Islet precursor cell (in vitro differentiated cells): ENCODE results near the gene CCDC9B.

Source experiments
- DNase-seq: peaks from one replicate; pipeline ENCODE4 v3.0.0-alpha.2; 2018

CCDC9B gene

DNA sequence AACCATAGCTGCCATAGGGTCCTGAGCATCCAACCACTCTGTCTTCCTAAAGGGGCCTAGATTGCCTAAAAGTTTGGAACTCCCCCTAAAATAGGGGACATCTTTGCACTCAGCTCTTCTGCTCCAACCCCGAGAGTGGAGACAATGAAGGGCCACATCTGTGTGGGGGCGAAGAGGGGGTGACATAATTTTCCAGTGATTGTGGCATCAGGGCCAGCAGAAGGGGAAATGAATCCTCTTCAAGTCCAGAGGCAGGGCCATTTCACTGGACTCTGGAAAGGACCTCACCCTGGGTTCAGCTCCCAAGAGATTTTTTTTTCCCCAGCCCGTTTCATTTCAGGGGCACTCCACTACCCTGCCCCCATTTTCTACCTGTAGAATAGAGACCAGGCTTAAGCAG is 53.2 kb downstream of the CCDC9B start:
- no peak for DNase-seq

- DNase-seq, result no peak
Measured at GRCh38 chr15:40286794-40287193, 53.9 kb downstream of the CCDC9B start.

DNA sequence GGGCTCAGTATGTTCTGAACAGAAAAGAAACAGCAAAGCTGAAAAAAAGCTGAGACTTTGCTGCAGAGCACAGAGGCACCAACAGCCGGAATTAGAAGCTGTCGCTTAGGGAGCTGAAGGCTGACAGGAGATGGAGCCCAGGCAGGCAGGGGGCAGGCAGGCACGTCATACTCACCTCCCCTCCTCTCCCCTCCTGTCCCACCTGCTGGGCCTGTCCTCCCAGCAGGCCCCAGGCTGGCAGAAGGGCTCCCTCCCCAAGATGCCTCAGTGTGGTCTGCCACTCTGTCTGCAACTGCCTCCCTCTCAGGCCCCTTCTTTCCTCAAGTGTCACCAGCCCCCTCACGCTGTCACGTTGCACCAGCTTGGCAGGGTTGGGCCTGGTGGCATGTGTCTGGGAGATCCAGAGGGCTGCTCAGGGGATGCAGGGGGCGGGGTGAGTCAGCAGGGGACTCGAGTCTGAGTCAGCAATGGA is 54.6 kb downstream of the CCDC9B start:
- no peak for DNase-seq

DNA sequence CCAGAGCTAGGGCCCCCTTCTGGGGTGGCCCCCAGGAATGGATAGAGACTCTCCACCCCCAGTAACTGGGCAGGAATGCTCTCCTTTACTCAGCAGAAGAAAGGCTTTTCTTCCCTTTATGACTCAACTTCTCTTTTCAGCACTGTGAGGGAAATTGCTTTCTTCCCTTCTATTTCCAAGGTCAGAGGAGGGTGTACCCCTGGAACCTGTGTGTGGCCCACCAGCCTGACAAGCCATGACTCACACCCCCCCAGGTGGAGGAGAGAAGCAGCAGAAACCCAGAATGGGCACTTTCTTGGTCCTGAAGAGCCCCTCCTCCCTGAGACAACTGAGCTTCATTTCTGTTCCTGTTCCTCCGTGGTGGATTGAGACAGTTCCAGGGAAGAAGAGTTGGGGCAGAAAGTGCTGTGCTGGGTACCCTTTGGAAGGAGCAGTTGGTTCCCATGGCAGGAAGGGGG is 55.2 kb downstream of the CCDC9B start:
- no peak for DNase-seq

- DNase-seq, result no peak
Measured at GRCh38 chr15:40285151-40285550, 55.6 kb downstream of the CCDC9B start.

GRCh38 chr15:40283615-40284300 is 57.0 kb downstream of the CCDC9B start:
- no peak for DNase-seq

DNA sequence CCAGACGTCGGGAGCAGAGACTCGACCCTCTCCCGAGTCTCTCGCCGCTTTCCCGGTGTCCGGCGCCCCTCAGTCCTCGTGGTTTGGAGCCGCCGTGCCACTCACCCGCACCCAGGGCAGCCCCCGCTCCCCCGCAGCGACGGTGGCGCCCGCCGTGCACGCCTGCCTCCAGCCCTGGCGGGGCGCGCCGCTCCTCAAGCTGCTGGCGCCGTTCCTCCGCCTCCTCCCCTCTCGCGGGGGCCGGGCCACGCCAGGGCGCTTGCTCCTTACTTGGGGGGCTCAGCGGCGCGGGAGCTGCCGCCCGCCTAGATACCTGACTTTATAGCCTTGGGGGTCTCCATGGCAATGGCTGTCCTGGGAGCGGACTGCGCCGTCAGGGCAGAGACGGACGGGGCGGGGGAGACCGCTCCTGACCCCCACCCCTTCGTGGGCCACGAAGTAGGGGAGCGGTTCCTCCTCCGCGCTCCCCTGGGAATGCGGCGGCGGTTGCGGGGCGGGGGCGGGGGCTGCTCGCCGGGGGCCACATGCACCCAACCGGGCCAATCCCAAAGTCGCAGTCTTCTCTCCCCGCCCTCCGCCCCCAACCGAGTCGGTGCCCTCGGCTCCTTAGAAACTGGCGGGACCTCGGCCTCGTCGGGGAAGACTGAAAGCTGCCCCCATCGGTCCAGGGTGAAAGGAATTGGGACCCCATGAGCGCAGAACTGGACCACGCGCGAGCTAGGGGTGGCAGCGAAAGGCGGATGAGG is 57.7 kb downstream of the CCDC9B start, which contains the start of gene ANKRD63:
Gene ANKRD63, minus strand, starts transcription at position 196 of the 746 bp plus-strand sequence. CDS start 478 bp downstream, outside the sequence.
- no peak for DNase-seq

GRCh38 chr15:40282147-40282868 is 58.4 kb downstream of the CCDC9B start:
- peak; percentile 76 for DNase-seq

DNA sequence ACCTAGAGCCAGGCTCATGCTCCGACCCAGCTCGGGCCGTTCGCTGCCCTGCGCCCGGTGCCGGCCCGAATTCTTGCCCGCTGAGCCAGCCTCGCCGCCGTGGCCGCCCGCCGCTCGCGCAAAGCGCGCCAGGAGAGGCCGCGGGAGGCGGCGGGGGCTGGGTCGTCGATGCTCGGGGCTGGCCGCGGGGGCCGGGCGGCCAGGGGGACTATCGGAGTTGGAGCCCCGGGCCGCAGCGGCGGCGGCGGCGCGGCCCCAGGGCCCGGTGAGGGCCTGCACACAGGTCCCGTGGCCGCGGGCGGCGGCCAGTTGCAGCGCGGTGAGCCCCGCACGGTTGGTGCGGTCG is 59.0 kb downstream of the CCDC9B start:
- DNase-seq, result no peak
